DMS53 (cell line): Measurements from ENCODE around the gene ANP32D.
"Not testable (repeated sequence)": the region's sequence is repeated elsewhere in the genome, so short reads cannot be mapped to it uniquely, and the experiment has no call there.

Experiments used
- DNase-seq: peaks from one replicate; lab custom pipeline; 2025; lab: John Stamatoyannopoulos, UW

ANP32D gene

GRCh38 chr12:48506836-48507235 lies 34.5 kb downstream of the ANP32D start:
- DNase-seq = not testable (repeated sequence)

GRCh38 chr12:48508987-48509386 lies 36.6 kb downstream of the ANP32D start:
- DNase-seq = no peak

GRCh38 chr12:48510111-48510510 lies 37.8 kb downstream of the ANP32D start:
- DNase-seq = no peak

- DNase-seq = no peak
These were observed 40.5 kb downstream of the ANP32D start for GRCh38 chr12:48512855-48513254.

GRCh38 chr12:48514728-48515127 lies 42.4 kb downstream of the ANP32D start:
- DNase-seq = no peak

GRCh38 chr12:48520381-48520780 lies 48.0 kb downstream of the ANP32D start:
- DNase-seq = not testable (repeated sequence)
